NCI-H748 treated with DMSO at 0.1 percent for 48 hours (cell line): ENCODE measurements around the gene CFAP47.

Source experiments
- DNase-seq: peaks from one replicate; lab custom pipeline; 2025; lab: John Stamatoyannopoulos, UW

The CFAP47 gene

GRCh38 chrX:36241397-36241796 is 321.9 kb downstream of the CFAP47 start:
- DNase-seq = no peak

- DNase-seq = no peak
These were observed 346.6 kb downstream of the CFAP47 start for GRCh38 chrX:36266155-36266554.

GRCh38 chrX:36310136-36310535 is 390.6 kb downstream of the CFAP47 start:
- no peak for DNase-seq

GRCh38 chrX:36314303-36314702 is 394.8 kb downstream of the CFAP47 start:
- no peak for DNase-seq

GRCh38 chrX:36334572-36334971 is 415.0 kb downstream of the CFAP47 start:
- no peak for DNase-seq

GRCh38 chrX:36336751-36337150 is 417.2 kb downstream of the CFAP47 start:
- no peak for DNase-seq

- no peak for DNase-seq
These were observed 424.8 kb downstream of the CFAP47 start for GRCh38 chrX:36344301-36344700.

- no peak for DNase-seq
These were observed 429.0 kb downstream of the CFAP47 start for GRCh38 chrX:36348509-36348908.

- no peak for DNase-seq
These were observed 438.3 kb downstream of the CFAP47 start for GRCh38 chrX:36357855-36358254.

- DNase-seq = no peak
These were observed 444.7 kb downstream of the CFAP47 start for GRCh38 chrX:36364262-36364661.

- DNase-seq = no peak
These were observed 464.0 kb downstream of the CFAP47 start for GRCh38 chrX:36383495-36383894.

GRCh38 chrX:36388901-36389300 is 469.4 kb downstream of the CFAP47 start:
- no peak for DNase-seq

- no peak for DNase-seq
These were observed 482.2 kb downstream of the CFAP47 start for GRCh38 chrX:36401774-36402173.

GRCh38 chrX:36407836-36408235 is 488.3 kb downstream of the CFAP47 start:
- DNase-seq = no peak

- no peak for DNase-seq
These were observed 494.5 kb downstream of the CFAP47 start for GRCh38 chrX:36414056-36414455.

- DNase-seq = no peak
These were observed 502.8 kb downstream of the CFAP47 start for GRCh38 chrX:36422368-36422767.

GRCh38 chrX:36431819-36432218 is 512.3 kb downstream of the CFAP47 start:
- no peak for DNase-seq

GRCh38 chrX:36434522-36434921 is 515.0 kb downstream of the CFAP47 start:
- DNase-seq = no peak
